T-helper 2 cell treated with Interferon-gamma antibody and Interleukin-4, amounts not matched to agents 100 ng/mL and 5 ng/mL, for 36 hours (primary cell): ENCODE measurements around the gene DYNC1I1. TPM values are rescaled to one million over a fixed set of nuclear protein-coding genes. Genes with fewer than 3 reads are reported as not detected.

ENCODE experiments used
- intact Hi-C: fragments of 100-400 bp; cut with micrococcal nuclease; formaldehyde crosslinking; loops from one replicate; pipeline ENCODE4 v1.15.1; 2023
- total RNA-seq: library from RNA; stranded (reverse); gene quantifications from 2 replicates; pipeline ENCODE4 v1.2.3, GENCODE V29; 2022

Gene DYNC1I1
- total RNA-seq, 1 donor from 2014 or later, result not detected

- intact Hi-C loops, result loop anchor here (1.0 to 10.0 kb wide), 2 partner anchors 340 to 952 kb away; no protein-coding TSS in a partner anchor
Measured at GRCh38 chr7:96074871-96075270, 302.5 kb downstream of the DYNC1I1 start.

- intact Hi-C loops, result loop anchor here (1.0 to 10.0 kb wide), 2 partner anchors 339 to 952 kb away; no protein-coding TSS in a partner anchor
Measured at GRCh38 chr7:96075510-96076349, 303.4 kb downstream of the DYNC1I1 start.

GRCh38 chr7:96076350-96076707 lies 304.0 kb downstream of the DYNC1I1 start:
- intact Hi-C loops, result loop anchor here (10.0 kb wide), 1 partner anchor 338 kb away; no protein-coding TSS in a partner anchor

- intact Hi-C loops, result no loop called here
Measured at GRCh38 chr7:96080027-96080426, 307.7 kb downstream of the DYNC1I1 start.

- intact Hi-C loops, result no loop called here
Measured at GRCh38 chr7:96084881-96085553, 312.7 kb downstream of the DYNC1I1 start.

GRCh38 chr7:96085953-96086352 lies 313.6 kb downstream of the DYNC1I1 start:
- intact Hi-C loops, result no loop called here

- intact Hi-C loops, result no loop called here
Measured at GRCh38 chr7:96088579-96088978, 316.2 kb downstream of the DYNC1I1 start.

- intact Hi-C loops, result no loop called here
Measured at GRCh38 chr7:96089511-96089910, 317.2 kb downstream of the DYNC1I1 start.

- intact Hi-C loops, result no loop called here
Measured at GRCh38 chr7:96090756-96091155, 318.4 kb downstream of the DYNC1I1 start.

GRCh38 chr7:96093435-96093834 lies 321.1 kb downstream of the DYNC1I1 start:
- intact Hi-C loops, result no loop called here

GRCh38 chr7:96097835-96098234 lies 325.5 kb downstream of the DYNC1I1 start:
- intact Hi-C loops, result no loop called here

GRCh38 chr7:96100737-96101136 lies 328.4 kb downstream of the DYNC1I1 start:
- intact Hi-C loops, result no loop called here

GRCh38 chr7:96102096-96102811 lies 329.9 kb downstream of the DYNC1I1 start:
- intact Hi-C loops, result no loop called here

GRCh38 chr7:96104984-96105383 lies 332.6 kb downstream of the DYNC1I1 start:
- intact Hi-C loops, result no loop called here

- intact Hi-C loops, result no loop called here
Measured at GRCh38 chr7:96111405-96111804, 339.1 kb downstream of the DYNC1I1 start.

GRCh38 chr7:96114190-96114589 lies 341.8 kb downstream of the DYNC1I1 start:
- intact Hi-C loops, result no loop called here

- intact Hi-C loops, result no loop called here
Measured at GRCh38 chr7:96116173-96116572, 343.8 kb downstream of the DYNC1I1 start.

GRCh38 chr7:96118449-96119001 lies 346.2 kb downstream of the DYNC1I1 start:
- intact Hi-C loops, result no loop called here

- intact Hi-C loops, result no loop called here
Measured at GRCh38 chr7:96120445-96121225, 348.3 kb downstream of the DYNC1I1 start.

GRCh38 chr7:96121752-96122151 lies 349.4 kb downstream of the DYNC1I1 start:
- intact Hi-C loops, result no loop called here

- intact Hi-C loops, result no loop called here
Measured at GRCh38 chr7:96122746-96123145, 350.4 kb downstream of the DYNC1I1 start.
